COR-L47 (cell line): ENCODE measurements around the gene ATP9A.
"Not testable (repeated sequence)": the region's sequence is repeated elsewhere in the genome, so short reads cannot be mapped to it uniquely, and the experiment has no call there.

Experiments
- DNase-seq: peaks from one replicate; lab custom pipeline; 2025; lab: John Stamatoyannopoulos, UW

Gene ATP9A

GRCh38 chr20:51750770-51751388 is 17.3 kb downstream of the ATP9A start:
- no peak for DNase-seq

GRCh38 chr20:51750037-51750769 is 18.0 kb downstream of the ATP9A start:
- DNase-seq: no peak

- DNase-seq: no peak
Observed at GRCh38 chr20:51749674-51750036, 18.5 kb downstream of the ATP9A start.

DNA sequence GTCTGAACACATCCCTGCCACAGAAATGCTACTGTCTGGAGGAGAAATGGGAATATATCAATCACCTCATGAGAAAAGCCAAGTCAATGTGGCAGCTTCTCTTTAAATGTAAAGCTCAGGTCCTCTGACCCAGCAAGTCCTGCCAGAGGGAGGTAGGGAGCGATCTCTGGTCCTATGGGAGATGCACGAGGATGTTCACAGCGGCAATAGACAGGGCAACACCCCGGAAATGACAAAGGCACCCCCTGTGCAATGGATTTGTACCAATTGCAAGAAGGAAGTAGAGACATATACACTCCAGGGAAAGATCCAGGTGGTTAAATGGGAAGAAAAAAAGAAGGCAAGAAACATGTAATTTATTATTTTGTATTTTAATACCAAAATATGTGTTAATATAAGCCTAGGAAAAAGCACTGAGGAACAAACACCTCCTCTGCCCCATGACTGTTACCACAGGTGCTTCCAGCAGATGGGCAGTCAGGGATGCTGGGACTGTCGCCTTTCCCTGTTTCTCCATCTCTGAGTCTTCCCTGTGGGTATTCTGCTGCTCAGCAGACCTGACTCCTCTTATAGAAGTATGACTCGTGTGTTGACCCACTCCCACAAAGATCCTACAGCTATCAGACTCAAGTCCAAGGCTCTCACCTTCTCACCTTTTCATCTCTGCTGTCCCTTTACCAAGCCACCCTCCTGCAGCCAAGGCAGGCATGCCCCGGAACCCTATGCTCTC is 20.8 kb downstream of the ATP9A start:
- no peak for DNase-seq

GRCh38 chr20:51745804-51746203 is 22.4 kb downstream of the ATP9A start:
- no peak for DNase-seq

DNA sequence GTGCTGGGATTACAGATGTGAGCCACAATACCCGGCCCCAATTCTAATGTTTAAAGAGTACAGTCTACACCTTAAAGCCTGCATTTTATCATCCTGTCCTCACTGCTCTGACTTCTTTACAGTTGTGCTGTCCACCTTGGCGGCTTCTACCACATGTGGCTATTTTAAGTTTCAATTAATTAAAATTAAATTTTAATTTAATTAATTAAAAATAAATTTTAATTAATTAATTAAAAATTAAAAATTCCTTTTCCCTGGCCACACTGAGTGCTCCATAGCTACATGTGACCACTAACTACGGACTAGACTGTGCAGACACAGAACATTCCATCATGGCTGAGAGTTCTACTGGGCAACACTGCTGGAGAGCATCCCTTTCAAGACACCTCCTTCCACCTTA is 27.4 kb downstream of the ATP9A start:
- no peak for DNase-seq

GRCh38 chr20:51740308-51740707 is 27.9 kb downstream of the ATP9A start:
- DNase-seq: not testable (repeated sequence)

- DNase-seq: no peak
Observed at GRCh38 chr20:51739722-51740249, 28.4 kb downstream of the ATP9A start.

DNA sequence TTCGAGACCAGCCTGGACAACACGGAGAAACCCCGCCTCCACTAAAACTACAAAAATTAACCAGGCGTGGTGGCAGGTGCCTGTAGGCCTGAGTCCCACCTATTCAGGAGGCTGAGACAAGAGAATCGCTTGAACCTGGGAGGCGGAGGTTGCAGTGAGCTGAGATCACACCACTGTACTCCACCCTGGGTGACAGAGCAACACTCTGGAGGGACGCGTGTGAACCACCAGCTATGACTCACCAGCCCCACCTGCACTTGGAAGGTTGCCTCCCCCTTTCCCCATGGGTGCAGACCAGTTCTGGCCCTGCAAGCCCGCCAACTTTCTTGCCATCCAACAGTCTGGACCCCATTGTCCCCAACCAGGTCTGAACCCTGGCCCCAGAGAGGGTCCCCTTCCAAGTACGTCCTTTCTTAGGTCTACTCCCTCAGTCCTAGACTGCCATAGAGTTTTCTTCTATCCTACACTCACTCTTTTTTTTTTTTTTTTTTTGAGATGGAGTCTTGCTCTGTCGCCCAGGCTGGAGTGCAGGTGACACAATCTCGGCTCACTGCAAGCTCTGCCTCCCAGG is 29.2 kb downstream of the ATP9A start:
- DNase-seq: no peak

DNA sequence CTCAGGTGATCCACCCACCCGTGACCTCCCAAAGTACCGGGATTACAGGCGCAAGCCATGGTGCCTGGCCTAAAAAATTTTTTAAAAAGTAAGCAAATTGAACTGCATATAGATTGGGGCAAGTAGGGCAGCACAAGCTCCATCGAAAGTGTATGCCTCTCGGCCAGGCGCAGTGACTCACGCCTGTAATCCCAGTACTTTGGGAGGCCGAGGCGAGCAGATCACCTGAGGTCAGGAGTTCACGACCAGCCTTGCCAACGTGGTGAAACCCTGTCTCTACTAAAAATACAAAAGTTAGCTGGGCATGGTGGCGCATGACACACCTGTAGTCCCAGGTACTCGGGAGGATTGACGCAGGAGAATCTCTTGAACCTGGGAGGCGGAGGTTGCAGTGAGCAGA is 29.9 kb downstream of the ATP9A start:
- not testable (repeated sequence) for DNase-seq

DNA sequence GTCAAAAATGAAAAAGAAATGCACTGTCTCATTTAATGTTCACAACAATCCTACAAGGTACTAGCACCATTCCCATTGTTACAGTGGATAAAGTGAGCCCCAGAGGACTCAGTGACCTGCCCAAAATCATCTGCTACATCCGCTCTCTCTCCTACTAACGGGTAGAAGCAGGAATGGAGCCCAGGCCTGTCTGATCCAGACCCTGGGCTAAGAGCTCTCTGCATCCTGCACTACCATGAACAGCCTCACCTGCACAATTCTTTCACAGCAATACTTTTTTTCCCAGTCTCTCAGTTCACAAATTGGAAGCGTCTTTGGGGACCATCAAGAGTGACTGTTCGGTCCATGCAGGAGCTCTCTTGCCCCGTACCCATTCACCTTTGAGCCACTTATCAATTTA is 31.2 kb downstream of the ATP9A start:
- no peak for DNase-seq

GRCh38 chr20:51735728-51736600 is 32.2 kb downstream of the ATP9A start:
- no peak for DNase-seq

- no peak for DNase-seq
Observed at GRCh38 chr20:51734876-51735720, 33.1 kb downstream of the ATP9A start.

GRCh38 chr20:51733070-51733469 is 35.1 kb downstream of the ATP9A start:
- DNase-seq: no peak

DNA sequence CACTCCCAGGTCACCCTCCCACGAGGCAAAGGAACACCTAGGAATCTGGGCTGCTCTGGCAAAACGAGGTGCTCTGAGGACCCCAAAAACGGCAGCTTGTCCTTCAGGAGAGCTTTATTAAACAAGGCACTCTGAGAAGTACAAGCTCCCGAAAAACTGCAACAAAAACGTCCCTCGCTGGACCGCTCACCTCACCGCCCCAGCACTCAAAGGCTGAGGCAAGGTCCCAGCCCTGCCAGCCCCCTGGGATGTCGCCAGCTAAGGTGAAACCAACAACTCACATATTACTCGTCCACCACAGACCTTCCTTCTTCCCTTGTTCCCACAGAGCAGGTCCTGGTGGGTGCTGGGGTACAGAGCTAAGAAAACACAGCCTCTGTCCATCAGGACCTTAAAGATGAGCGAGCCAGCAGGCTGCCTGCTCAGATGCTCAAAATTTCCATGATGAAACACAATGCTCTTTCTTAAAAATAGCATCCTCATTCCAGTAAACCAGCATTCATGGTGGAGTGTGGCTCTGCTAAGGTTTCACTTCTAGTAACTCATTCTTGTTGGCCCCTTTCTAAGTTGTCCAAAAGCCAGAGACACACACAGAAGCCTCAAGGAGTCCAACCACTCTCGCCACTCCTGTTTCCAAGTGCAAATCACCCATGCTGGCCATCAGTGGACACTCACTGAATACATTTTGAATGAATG is 35.9 kb downstream of the ATP9A start:
- DNase-seq: no peak

GRCh38 chr20:51731731-51732095 is 36.5 kb downstream of the ATP9A start:
- DNase-seq: no peak

- DNase-seq: no peak
Observed at GRCh38 chr20:51729771-51730170, 38.4 kb downstream of the ATP9A start.

GRCh38 chr20:51728737-51729136 is 39.5 kb downstream of the ATP9A start:
- no peak for DNase-seq

DNA sequence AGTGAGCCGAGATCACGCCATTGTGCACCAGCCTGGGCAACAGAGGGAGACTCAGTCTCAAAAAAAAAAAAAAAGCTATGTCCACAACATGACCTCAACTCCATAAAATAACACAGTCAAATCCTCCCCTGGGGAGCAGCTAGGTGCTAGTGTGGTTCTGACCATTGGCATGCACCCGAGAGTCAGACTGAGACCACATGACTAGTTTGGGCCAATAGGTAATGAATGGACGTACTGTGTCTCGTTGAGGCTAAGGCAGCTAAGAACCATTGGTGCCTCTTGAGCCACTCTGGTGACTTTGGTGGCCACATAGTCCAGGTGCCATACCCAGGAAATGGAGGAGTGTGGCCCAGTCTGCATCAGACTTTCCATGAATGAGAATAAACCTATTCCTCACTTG is 40.3 kb downstream of the ATP9A start:
- no peak for DNase-seq

GRCh38 chr20:51725584-51726176 is 42.5 kb downstream of the ATP9A start:
- no peak for DNase-seq
